ENCODE data around the gene C1orf174.

GRCh38 chr1:3940754-3941345, 40.8 kb upstream of the C1orf174 start:
- no peak for TF ChIP-seq CTCF (IDR thresholded peaks at IDR 0.05; ENCODE audit: low read length)
- TF ChIP-seq EZH2 (optimal IDR thresholded peaks at IDR 0.05; ENCODE audit: low read depth, low read length): no peak
- TF ChIP-seq EZH2phosphoT487 (IDR thresholded peaks at IDR 0.05; ENCODE audit: low read length): no peak

Measured in MM.1S (cell line).